GM18873 (cell line): Measurements from ENCODE around the gene TNFSF10.
"Not testable (repeated sequence)": the region's sequence is repeated elsewhere in the genome, so short reads cannot be mapped to it uniquely, and the experiment has no call there.

Experiments used
- ATAC-seq: cut with Tn5 transposase; IDR thresholded peaks from one replicate; pipeline ENCODE4 v1.9.1; 2021; ENCODE audit warnings: mild to moderate bottlenecking, moderate library complexity, moderate number of reproducible peaks; ENCODE audit not compliant: unreplicated experiment, low FRiP score

Gene TNFSF10

DNA sequence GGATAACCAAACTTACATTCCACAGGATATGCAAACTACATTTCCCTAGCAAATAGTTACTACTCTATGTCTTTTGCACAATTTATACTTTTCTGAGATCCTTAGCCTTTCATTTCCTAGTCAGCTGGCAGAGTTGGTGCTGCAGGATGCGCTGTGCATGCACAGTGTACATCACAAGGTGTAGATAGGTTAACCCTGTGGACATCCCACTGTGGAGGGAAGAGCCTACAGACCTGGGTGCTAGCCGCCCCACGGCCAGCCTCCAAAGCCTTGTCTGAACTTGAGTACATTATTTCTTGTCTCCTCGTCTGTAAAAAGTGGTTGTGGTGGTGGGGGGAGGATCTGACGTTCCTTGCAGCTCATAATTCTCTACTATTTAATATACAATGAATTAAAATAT is 3.5 kb downstream of the TNFSF10 start:
- ATAC-seq = no peak

DNA sequence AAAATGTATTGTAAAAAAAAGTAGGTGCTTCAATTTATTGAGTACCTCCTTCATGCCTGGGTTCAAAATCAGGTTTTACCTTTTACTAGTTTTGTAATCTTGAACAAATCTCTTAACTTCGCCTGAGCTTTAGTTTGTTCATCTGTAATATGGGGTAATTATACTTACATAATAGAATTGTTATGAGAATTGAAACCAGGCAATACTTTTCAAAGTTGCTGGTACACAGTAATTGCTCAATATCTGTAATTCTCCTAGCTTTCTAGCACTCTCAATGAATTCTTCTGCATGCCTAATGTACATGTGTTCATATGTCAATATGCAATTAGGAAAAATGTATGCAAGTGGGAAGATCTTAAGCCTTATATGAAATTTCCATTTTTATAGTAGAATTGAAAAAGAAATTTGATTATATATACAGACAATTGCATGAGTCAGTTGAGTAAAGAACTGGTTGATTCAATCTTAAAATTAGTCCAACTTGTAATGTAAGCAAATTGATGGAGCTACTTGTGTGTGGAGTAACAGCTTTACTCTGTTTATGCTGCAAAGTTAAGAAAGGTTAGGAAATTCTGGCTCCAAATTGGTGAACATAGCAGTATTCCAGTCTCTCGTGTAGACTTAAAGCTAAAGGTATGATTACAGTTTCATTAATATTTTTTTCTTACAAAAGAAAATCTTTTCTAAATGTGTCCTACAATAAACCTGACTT is 4.1 kb downstream of the TNFSF10 start:
- no peak for ATAC-seq

DNA sequence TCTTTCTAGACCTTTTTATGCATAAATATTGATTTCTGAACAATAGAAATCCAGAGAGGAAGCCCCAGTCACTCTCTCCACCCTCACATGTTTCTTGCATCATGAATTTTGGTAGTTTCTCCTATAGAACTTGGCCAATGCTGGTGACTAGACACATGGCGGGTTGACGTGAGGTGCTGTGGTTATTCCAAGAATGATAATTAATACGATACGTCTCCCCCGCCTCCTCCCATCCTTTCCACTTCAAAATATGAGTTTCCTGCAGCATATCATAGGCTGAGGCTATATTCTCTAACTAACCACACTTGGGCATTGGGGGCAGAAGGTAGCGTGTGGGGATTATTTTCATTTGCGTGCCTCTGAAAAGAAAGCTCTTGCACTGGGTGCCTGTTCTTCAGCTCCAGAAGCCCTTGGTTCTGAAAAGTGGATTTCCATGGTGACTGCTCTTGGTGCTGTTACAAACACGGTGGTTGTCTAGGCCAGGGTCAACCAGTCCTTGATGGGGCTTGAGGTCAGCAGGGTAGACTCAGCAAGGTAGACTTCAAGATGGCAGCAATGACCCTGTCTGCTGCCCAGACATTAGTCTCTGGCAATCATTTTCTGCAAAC is 5.3 kb downstream of the TNFSF10 start:
- no peak for ATAC-seq

DNA sequence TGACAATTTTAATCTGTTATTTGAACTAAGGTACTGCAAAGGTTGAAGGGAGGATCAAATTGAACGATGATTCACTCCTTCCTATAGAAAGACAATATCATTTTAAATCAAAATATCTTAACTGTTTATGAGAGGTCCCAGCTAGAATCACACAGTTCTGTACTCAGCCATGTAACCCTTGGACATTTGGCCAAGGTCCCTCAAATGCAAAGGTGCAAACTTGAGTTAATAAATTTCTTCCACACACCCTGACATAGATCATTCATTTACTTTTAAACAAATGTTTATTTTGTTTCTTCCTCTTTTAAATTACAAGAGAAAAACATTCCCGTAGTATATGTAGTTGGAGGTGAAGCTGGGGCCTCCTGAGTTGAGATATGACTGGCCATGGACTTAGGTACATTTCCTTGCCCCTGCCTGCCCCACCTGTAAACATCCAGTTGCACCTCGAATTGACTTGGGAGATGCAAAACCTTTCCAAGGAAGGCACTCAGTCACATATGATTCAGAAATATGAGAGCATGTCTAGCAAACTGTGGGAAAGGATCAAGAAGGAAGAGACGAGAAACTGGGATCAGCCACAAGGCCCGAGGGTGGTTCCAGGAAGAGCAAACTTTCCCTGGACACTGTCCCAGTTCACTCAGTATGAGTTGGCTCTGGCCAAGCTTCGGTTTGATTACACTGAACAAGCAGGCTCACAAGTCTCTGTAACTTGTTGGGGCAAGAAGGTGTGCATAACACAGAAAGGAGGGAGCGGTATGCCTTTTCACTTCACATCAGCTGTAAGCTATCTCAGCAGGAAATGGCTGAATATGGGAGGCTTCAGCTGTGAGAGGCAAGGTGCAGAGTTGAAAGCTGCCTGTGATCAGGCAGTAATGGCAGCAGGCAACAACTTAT is 6.7 kb downstream of the TNFSF10 start:
- no peak for ATAC-seq

DNA sequence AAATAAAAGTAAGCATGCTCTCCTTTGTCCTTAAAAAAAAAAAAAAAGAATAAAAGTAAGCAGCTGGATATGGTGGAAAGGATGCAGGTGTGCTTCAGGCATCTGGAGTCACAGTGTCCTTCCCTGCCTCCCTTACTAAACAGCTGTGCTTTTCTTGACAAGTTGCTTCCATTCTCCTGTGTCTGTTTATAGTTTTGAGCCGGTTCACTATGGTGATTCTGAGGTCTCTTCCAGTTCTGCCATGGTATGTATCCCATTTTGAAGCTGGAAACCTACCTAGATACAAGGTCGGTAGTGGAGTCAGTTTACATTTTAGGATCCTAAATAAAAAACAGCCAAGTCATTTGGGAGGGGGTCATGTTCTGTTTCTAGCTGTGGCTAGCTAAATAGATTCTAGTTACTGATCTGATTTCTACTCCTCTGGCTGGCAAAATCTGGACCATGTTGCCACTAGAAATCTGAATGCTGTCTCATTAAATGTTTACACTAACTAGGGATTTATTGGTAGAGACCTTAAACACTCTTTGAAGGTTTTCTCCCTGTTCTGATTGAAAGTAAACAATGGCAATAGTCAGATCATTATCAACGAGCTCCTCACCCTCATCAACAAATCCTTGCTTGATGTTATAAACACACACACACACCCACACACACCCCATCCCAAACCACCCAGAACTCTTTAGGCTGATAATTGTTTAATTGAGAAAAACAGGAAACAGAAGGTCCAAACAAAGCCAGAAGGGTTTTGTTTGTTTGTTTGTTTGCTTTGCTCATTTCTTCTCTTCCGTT is 7.9 kb downstream of the TNFSF10 start:
- ATAC-seq = no peak

DNA sequence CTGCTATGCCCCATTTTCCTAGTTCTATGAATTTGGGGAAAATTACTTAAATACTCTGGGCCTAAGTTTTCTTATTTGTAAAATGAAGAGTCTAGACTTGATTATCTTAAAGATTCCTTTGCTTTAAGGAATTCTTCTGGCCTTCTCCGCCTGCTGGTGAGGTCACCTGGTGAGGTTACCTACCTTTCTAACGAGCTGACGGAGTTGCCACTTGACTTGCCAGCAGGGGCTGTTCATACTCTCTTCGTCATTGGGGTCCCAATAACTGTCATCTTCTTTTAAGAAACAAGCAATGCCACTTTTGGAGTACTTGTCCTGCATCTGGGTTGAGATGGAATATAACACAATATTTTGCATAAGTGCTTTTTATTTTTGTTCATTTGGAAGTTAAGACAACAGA is 8.6 kb downstream of the TNFSF10 start:
- ATAC-seq = no peak

DNA sequence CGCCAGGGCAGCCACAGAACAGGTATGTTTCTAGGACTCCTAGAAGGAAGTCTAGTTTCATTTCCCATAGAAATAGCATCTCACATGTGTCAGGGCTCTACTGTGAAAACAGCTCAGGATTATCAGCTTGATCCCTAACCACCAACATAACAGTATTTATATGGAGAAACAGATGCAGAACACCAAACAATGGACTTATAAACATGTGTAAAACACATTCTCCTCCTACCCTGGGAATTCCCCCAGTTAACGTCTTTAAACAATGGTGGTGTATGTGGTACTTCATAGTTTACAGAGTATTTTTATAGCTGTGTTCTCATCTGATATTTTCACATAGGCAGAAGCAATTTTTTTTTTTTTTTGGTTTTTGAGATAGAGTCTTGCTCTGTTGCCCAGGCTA is 9.7 kb downstream of the TNFSF10 start:
- ATAC-seq = no peak

DNA sequence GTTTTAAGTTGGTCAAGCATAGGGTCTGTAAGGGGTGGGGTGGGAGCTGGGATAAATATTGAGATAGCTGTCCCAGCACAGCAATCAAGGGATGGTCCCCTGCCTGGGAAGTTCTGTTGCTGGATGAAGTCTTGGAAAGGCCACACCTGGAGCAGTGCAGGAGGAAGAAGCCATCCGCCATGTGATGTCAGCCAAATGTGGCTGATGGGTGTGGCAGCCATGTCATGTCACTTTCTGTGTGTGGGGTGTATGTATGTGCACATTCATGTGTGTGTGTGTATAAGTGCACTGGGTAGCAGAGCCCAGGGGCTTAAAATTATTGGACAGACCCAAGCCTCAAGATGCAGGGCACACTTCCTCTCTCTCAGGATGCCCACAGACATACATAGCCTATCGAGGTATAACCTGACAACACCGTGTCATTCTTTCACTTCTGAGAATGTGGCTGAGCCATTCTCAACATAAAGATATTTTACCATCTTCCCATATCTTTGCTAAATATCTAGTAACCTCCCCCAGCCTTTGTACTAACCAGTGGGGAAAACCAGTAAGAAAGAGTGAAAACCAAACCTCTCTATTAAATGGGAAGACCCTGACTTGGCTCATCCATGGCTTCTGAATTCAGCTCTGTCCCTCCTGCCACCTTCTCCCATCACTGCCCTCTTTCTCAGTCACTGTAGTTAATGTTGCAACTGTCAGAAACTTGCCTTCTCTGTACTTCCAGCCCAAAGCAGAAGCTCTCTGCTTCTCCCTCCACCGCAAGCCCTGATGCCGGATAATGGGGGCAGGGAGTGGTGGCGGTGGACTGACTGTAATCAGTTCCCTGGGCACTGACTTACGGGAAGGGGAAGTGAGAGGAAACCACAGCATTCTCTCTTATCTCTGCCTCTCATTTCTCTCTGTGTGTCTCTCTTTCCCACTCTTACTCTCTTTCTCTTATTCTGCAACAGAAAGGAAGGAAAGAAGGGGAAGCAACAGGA is 11.2 kb downstream of the TNFSF10 start:
- ATAC-seq = peak; percentile 48

DNA sequence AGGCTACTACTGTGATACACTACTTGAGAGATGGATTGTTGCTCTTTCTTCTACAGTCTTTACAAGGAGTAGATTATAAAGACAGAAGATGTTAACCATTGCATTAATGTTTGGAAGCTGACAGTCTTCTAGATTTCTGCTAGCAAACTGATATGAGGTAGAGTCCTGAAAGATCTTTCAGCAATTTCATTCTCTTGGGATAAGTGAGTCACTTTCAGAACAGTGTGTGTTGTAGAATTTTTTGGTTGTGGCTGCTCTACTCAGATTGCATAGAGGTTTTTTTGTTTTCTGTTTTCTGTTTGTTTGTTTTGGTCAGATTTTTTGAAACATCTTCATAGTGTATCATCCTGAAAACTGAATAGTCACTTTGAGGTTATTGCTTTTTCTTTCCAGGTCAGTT is 17.1 kb downstream of the TNFSF10 start:
- no peak for ATAC-seq

DNA sequence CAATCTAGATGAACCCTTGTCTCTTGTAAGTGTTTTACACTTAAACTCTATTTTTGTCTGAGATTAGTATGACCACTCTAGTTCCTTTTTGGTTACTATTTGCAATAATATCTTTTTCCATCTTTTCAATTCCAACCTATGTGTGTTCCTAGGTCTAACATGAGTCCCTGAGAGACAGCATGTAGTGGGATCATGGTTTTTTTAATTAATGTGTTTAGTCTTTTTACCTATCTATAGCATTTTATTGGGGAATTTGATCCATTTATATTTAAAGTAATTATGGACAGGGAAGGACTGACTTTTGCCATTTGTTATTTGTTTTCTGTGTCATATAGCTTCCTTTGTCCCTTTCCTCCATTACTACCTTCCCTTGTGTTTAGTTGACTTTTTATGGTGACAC is 21.7 kb downstream of the TNFSF10 start:
- ATAC-seq = no peak

DNA sequence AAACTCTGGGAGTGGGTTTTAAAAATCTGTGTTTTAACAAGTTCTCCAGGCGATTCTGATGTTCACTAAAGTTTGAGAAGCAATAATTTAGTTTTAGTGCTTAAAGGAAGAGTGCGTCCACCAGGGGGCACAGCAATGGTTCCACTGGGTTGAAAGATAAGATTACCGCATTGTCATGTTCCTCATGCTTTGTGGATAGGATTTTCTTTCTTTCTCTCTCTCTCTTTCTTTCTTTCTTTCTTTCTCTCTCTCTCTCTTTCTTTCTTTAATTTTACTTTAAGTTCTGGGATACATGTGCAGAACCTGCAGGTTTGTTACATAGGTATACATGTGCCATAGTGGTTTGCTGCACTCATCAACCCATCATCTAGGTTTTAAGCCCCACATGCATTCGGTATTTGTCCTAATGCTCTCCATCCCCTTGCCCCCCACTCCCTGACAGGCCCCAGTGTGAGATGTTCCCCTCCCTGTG is 33.0 kb downstream of the TNFSF10 start:
- not testable (repeated sequence) for ATAC-seq

DNA sequence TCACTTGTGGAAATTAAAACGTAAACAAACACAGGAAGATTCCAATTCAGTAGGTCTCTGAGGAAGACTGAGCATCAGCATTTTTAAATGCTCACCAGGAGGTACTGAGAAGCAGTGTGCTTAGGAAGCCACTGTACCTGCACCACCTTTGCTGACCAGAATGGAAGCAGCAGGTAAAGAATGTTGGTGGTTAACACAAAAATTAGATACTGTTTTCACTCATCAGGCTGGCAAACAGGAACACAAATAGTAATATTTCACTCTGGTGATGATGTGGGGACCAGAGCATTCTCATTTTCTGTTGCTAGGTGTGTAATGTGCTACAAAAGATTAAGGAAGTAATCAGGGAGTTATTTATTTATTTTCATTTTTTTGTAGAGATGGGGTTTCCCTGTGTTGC is 45.1 kb downstream of the TNFSF10 start:
- peak; percentile 65 for ATAC-seq

DNA sequence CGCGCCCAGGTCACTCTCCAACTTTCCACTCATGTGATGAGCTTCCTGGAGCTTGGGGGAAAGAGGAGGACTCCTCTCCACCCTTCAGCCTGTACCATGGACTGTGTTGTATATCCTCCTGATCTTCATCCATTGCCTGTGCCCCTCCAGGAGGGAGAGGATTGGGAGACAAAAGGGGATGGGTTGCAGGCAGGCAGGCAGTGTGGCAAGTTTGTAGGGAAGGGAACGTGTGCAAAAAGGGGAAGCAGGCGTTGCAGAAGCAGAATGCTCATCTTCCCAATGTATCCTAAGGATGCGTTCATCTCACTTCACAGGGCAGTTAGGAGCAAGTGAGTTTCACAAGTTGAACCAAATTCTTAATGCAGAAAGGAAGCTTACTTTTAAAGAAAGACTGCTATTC is 46.9 kb downstream of the TNFSF10 start:
- no peak for ATAC-seq

DNA sequence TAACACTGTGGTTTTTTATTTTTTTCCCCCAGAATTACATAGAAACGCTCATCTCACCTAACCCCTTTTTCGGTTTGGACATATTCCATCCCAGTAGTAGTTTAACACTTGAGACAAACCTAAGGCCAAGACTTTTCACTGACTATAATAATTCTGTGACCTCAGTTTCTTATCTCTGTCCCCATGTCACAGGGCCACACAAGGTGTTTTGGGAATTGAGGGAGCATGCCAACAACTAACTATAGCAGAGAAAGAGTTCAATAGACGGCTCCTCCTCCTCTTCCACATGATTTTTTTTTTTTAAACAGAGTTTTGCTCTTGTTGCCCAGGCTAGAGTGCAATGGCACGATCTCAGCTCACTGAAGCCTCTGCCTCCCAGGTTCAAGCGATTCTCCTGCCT is 47.5 kb downstream of the TNFSF10 start:
- no peak for ATAC-seq

DNA sequence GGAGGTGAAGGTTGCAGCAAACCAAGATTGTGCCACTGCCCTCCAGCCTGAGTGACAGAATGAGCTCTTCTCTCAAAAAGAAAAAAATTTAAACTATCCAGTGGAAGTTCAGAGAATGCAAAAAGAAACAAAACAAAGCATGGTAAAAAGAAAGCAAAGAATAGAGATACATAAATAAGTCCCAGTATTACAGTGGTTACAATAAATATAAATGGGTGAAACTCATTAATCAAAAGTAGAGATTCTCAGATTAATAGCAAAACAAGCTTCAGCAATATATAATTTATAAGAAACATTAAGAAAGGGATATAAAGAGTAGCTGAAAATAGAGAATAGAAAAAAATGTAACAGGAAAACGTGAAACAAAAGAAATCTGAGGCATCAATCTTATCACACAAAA is 51.3 kb downstream of the TNFSF10 start:
- ATAC-seq = no peak

DNA sequence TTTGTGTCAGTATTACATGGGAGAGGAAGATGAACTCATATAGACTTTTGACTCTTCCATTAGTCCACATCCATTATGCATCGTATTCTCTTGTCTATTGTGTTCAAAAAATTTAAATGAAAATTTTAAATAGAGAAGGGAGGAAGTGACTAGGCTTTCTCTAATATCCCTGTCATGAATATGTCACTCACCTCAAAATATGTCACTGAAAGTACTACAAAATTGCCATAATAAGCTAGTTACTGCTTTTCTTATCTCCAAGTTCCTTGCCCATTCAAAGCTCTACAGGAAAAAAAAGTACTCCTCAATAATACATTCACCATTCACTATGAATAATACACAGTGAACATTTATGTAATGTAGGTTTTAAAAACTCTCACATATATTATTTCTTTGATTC is 52.6 kb downstream of the TNFSF10 start:
- no peak for ATAC-seq

DNA sequence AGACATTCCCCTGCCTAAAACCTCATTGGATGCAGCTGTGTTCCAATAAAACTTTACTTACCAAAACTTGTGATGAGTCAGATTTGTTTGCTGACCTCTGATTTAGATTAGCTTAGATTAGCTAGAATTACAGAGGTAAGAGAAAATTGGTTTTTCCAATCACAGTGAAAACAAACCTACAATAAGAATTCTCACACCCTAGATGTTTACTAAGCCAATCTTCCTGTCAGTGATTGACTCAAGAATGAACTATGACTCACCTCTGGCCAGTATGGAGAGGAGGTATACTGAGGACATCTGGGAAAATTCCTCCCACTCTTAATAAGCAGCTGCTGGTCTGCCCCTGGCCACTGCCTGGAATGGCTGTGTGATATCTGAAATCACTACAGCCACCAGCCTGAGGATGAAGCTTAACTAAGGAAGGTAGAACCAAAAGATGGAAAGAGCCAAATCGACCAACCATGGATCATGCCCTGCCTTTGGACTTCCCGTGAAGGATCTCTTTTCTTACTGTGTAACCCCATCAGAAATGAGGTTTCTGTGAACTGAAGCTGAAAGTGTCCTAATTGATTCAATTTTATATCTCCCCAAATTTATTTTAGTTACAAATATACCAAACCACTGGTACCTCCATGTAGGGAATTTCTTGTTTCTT is 55.9 kb downstream of the TNFSF10 start:
- ATAC-seq = no peak

DNA sequence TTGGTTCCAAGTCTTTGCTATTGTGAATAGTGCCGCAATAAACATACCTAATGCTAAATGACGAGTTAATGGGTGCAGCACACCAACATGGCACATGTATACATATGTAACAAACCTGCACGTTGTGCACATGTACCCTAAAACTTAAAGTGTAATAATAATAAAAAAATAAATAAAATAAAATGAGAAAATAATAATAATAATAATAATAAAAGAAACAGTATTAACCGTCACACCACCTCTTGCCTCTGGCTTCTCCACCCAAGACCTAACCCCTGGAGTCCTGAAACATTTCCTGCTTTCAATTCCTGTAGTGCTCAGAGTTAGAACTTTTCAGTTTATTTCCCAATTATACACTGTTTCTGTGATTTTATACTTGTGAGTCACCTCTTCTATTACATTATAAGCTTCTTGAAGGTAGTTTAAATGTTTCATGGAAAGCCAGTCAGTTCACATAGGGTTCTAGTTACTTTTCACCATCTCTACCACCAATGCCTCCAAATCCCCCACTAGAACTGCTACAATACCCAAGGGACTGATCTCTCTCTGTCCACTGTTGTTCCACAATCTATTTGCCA is 56.6 kb downstream of the TNFSF10 start:
- no peak for ATAC-seq

DNA sequence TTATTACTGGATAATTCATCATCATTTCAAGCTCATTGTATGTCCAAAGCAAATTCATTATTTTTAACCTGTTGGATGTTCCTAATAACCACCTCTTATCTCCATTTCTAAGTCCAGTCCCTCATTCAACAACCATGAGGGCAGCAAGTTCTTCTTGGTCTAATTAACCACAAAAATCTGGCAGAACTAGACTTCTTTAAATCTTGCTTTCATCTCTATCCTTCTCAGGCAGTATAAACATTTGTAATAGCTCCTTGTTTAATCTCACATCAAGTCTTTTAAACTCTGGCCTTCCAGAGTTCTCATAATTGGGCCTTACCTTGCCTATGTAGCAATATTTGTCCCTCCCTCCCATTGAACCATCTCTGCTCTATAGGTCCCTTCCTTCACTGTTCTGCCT is 57.9 kb downstream of the TNFSF10 start:
- no peak for ATAC-seq
